ENCODE results near the gene GPC6.
"Not testable (repeated sequence)": the region's sequence is repeated elsewhere in the genome, so short reads cannot be mapped to it uniquely, and the experiment has no call there.

Gene GPC6

DNA sequence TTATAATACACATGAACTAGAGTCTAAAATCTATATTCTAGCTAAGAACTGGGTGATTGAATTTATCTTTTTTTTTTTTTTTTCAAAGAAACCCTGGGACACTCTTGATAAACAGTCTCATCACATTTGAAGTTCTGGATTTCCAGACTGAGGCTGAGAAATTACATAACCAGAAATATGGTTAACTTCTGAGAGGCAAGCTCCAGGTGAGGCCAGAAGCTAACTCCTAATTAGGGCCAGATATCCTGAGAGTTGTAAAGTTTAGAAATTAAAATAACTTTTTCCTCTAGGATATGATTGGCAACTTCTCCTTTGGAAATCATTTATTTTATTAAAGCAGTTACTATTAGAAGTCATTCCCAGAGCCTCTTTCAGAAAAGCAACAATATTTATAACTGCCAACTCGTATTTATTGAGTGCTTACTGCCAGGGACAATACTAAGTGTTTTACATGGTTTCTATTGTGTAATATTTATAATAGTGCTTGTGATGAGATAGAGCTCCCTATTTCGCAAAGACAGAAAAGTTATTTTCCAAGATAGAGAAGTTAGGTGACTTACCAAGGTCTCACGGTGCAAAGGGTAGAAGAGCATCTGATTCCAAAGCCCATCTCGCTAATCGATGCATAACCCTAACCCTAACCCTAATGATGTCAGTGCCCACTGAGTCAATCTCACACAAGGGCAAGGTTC lies 1065.2 kb downstream of the GPC6 start:
- DNase-seq = no peak

DNA sequence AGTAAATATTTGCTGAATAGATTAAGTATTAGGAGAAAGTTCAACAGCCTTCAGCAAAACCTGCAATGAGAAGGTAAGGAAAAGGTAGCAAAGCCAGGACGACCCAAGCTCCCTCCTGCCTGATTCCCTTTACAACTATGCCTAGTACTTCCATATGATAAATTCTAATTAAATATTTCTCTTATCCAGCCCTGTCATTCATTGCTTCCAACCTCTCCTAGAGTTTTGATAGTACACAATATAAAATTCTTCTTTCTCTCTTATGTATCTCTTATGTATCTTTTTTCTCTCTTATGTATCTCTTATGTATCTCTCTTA lies 1065.7 kb downstream of the GPC6 start:
- no peak for DNase-seq

DNA sequence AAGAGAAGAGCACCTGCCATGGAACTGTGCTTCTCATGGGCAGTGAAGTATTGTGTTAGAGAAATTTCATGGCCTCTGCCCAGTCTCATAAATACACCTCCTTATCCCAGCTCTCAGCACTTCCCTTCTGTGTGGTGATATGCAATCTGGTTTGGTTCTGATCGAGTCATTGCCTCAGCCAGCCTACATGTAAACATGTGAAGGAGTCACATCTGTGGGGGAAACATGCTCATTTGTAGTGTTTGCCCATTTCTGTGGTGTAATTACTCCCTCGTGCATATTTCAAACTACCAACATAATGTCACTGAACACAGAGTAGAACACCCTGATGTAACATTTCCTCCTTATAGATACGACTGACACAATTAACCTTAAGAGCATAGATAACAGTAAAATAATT lies 1069.9 kb downstream of the GPC6 start:
- no peak for DNase-seq

DNA sequence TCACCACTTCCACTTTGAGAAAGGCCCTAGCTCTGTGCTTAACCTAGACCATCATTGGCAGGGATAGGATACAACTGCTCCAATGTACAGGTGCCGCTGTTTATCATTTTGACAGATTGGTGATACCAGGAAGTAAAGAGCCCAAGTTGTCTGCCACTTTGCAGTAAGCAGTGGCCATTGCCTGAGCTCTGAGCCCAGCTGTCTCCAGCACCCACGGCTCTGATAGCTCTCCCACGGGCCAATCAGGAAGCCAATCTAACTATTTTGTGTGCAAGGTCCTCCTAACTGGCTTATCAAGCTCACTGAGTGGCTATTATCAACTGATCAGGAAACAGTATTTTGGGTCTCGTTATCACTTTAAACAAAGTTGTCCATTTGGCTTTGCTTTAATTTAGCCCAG lies 1071.7 kb downstream of the GPC6 start:
- no peak for DNase-seq

DNA sequence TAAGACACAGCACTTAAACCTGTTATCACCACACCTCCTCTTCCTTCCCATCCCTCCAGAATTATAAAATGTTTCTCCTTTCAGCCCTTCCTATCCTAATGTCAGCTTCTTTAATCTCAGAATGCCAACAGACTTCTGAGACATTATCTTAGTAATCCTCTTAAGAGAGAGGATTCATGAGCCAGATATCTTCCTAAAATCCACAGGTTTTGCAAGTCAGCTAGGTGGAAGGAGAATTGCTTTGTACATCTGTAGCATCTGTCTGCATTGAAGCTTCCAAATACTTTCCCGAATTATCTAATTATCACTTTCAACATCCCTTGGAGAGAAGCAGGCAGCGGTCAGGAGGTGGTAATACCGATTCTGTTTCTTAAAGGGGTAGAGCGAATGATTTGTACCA lies 1073.8 kb downstream of the GPC6 start:
- no peak for DNase-seq

DNA sequence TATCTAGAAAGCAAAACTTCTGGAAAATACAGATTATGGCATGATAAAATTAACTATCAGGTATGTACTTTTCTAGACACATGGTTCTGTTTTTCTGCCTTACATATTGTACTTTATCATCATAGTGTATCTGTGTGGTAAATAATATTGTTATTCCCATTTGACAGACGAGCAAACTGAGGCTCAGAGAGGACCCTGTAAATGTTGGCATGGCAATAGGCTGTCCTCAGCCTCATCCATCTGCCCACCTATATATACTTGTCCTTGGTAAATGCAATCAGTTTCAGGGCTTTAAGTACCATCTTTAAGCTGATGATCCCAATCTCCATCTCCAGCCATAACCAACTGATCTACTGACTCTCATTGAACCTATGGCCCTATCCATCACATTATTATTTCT lies 1074.9 kb downstream of the GPC6 start:
- no peak for DNase-seq

DNA sequence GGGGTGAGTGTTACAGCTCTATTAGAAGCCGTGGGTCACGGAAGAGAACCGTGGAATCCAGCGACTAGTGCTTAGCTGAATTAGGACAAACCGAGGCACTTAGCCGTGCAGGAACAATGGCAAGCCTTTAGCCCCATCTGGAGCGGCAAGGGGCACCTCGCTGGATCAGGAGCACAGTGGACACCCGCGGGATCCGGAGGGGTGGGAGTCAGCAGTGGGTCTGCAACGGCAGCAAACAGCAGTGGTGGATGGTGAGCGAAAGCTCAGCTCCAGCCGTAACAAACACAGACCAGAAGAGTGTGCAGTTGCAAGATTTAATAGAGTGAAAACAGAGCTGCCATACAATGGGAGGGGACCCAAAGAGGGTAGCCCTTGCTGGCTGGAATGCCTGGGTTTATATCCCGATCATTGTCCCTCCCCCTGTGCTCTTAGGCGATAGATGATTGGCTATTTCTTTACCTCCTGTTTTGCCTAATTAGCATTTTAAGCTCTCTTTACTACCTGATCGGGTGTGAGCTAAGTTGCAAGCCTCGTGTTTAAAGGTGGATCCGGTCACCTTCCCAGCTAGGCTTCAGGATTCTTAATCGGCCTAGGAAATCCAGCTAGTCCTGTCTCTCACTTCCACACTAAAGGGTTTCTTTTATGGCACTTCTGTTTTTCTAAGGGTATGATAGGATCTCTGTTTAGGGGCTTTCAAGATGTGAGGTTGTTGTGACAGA lies 1076.4 kb downstream of the GPC6 start:
- not testable (repeated sequence) for DNase-seq

DNA sequence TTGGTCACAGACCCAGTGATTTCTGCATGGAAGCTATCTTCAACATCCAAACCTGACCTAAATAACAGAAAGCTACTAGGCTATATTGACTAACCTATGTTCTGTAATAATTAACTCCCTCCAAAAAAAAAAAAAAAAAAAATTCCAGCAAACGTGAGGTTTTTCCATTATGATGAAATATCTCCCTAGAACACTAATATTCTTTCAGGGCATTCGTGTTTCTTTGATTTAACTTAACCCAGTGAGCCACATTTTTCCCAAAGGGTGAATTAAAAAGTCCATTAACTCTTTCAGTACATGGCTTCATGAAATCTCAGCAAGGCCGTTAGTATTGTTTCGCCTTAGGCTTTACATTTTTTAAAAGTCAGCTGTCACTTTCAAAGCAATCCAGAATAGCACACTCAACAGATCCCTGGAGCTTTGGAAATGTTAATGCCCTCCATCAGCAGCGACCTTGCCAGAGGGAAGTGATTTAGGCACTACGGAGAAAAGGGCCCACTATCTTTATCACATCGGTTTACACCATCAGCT lies 1077.1 kb downstream of the GPC6 start:
- no peak for DNase-seq

DNA sequence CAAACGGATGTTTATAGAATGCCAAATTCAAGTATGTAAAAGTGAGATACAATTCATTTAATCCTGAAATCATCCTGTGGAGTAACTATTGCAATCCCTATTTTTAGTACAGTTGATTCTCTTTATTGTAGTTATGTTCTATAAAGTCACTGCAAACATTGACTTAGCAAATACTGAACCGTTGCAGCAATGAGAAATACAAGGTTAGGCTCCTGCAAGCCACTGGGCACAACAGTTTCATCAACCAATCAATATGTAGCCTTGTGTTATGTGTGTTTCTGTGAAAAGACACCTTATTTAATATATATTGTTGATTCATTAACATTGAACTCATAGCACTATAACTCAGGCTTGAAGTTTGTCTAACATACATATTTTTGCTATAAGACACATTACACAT lies 1078.4 kb downstream of the GPC6 start:
- DNase-seq = no peak

DNA sequence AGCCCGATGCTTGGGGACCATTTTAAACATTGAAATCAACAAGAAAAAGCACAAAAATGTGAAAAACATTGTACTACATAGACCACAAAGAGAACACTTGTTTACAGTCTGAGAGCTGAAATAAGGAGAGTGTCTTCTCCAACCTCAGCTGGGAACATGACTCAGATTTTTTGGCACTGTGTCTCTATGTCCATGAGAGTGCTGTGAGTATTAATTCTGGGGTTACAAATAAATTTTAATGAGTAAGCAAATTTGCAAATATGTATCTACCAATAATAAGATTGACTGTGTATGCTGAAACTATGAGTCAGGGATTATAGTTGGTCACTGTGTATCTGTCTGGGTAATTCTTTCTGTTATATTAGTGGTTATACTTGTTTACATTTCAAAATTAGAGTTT lies 1078.9 kb downstream of the GPC6 start:
- no peak for DNase-seq

DNA sequence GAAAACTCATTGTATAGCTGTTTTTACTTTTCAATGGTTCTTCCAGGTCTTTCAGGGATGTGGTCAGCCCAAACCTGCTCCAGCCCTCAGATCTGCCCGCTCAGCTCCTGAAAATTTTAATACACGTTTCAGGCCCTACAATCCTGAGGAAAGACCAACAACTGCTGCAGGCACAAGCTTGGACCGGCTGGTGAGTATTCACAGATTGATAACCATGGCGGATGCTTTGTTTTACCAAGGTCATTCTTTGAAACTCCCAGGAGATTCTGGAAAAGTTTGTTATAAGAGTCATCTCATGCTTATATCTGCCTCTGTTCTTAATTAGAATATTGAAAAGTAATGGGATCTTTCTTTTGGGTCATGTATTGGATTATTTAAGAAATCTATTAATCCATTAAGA lies 1079.3 kb downstream of the GPC6 start:
- DNase-seq = no peak

DNA sequence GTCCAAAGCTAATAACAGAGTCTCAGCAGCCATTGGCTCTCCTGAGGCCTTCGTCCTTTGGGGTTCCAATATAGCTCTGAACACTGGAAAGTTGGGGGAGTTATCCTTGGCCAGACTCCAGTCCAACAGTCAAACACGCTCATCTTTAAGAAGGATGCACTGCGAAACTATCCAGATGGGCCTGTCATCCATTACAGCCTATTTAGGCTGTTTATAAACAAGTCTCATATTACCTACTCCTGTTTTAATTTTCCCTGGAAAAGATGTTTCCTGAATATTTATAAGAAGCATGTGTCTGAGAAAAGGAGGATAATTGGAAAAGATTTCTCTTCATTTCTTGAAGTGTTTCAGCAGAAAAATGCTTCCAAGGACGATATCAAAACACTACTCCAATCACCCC lies 1082.2 kb downstream of the GPC6 start:
- DNase-seq = no peak

DNA sequence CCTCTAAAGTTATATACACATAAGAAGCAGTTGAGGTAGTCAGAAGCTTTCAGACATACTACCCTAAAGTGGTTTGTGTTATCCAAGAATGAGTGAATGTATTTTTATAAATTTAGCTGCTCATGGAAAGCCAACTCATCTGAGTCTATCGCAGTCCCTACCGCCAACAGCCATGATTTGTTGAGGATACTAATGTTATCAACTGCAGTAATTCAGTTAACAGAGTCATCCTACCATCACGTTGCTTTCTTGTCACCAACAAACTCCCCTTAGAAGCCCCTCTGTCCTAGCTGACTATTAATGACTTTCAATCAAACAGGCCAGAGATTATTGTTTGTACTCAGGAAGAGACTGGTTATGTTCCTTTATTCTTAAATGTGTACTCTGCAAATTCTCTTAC lies 1083.0 kb downstream of the GPC6 start:
- no peak for DNase-seq

DNA sequence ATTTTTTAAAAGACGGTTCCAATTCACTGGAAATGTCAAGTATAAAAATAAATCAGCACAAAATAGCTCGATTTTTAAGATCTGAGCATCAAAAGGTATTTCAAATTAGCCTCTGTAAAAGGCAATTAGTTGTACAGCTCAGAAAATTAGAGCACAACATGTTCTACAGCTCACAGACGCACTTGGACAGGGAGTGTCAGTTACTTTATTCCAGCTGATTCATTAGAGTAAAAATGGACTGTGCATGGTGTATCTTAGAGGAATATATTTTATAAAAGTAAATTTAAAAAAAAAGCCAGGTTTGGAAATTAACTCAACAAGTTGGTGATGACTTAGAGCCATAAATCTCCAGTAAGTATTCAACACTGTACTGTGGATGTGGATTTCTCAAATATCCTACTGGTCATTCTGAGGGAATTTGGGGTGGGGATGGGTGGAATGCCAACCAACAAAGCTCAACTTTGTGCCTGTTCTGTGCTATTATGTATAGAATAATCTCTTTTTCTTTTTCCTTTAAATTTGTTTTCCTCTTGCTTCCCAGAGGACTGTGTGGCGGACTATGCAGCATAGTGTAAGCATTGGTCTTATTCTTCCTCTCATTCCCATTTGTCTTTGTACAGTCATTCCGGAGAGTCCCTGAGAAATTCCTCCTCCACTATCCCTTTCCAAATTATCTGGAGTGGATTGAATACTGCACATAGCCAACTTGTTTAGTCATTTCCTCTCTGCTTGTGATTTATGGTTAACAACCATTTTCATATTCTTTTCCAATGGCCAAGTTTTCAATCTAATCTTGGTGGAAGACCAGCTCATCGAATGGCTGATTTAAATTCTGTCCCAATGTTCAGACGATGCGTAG lies 1083.6 kb downstream of the GPC6 start:
- no peak for DNase-seq

DNA sequence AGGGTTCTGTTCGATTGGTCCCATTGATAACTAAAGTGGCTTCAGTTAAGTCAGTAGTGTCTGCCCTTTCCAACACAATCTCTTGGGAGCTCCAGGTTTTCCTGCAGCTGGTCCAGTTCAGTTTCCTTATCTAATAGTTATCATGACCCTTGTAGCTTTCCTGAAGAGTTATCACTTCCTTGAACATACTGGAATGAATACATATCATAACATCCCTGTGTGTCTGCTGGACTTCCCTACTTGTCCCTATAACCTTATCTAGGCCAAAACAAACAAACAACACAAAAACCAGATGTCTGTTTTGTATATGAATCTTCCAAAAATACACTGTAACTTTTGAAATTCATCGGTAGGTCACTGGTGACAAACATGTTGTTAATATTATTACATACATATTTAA lies 1085.3 kb downstream of the GPC6 start:
- no peak for DNase-seq

DNA sequence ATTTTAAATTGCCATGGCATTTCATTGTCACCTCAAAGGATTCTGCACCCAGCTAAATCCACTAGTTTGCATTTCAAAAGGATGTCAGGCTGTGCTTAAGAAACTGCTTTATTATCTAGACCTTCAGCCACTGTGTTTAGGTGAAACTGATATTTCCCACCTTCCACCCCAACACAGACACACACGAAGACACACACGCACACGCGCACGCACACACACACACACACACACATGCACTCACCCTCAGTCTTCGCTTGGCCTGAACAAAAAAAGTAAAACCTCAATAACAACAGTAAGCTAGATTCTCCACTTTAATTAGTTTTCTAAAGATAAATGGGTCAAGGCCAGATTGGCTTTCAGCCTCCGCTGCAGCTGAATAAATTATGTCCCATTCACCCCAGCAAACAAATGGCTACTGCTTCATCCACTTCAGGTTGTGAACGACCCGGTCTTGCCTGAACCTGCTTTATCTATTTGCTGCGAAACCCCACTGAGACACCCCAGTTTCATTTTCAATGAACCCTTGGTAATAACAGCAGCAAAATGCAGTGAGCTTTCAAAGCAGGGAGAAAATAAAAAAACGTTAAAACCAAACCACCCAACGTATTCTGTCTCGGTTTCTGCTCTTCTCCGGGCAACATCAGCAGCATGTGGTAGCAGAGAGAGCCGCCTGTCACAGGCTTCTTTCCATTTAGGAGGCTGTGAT lies 1086.1 kb downstream of the GPC6 start:
- no peak for DNase-seq

DNA sequence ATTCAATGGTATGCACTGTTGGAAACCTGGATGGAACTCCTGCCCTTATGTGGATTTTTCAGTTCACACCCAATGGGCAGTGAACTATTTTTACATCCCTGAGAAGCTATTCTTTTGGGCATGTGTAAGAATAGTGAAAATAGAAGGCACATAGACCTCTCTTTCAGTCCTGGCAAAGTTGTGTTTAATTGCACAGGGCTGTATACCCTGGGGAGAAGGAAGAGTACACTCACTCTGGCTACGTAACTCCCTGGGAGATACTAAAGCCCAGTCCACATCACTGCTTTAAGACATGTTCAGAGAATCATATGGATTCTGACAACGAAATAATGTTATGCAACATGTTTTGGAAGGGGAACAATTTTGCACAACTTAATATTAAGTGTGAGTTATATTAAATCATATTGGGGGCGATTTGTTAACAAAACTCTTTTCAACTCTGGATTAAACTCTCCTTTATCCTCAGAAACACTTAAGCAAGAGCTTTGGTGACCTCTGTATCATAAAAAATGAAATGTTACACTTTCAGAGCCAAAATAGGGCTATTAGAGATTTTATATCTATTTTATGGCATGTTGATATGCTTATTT lies 1086.8 kb downstream of the GPC6 start:
- DNase-seq = no peak

DNA sequence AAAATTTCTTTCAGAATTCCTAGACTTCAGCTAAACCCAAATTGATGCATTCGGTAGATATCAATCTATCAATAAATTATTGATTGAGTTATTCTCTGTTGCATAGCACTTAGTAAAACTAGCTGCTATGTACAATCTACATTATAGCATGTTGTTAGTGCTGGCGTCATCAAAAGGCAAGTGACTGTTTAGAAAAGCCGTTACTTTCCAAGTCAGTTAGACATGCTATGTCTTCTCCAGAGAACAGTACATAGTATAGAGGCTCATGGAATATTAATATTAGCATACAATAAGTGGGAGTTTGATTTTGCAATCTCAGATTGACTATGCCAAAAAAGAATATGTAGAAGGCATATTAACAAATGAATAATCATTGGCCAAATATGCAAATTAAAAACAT lies 1087.3 kb downstream of the GPC6 start:
- DNase-seq = no peak

DNA sequence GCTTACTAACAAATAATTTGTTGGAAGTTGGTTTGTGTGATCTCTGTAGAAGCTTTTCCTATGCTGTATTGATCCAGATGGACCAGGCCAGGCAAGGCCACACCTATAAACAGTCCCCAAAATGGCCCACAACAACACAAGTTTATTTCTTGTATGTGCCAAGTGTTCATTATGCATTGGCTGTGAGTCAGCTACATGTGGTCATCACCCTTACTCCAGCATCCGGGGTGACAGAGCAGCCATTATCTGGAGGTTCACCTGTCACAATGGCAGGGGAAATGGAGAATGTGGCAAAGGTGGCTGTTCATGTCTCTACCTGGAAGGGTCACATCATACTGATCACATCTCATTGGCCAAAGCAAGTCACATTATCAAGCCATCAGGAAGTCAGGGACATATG lies 1088.6 kb downstream of the GPC6 start:
- DNase-seq = no peak

DNA sequence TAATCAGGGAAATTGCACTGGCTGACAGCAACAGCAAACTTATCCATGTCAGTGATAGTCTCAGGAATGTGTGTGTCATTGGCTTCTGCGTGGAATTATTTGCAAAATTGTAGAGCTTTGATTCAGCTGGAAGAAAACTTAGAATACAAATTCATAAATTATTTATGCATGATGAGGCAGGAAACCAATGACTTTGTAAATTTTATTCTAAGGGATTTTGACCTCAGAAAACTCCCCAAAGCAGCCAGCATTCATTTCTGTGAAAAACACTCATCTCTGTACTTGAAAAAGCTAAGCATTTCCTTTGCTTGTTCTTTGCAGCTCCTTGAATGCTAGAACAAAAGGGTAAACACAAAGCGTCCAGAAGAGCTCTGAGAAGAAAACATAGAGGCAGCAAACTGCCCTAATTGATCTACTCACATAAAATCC lies 1090.5 kb downstream of the GPC6 start:
- DNase-seq = no peak

DNA sequence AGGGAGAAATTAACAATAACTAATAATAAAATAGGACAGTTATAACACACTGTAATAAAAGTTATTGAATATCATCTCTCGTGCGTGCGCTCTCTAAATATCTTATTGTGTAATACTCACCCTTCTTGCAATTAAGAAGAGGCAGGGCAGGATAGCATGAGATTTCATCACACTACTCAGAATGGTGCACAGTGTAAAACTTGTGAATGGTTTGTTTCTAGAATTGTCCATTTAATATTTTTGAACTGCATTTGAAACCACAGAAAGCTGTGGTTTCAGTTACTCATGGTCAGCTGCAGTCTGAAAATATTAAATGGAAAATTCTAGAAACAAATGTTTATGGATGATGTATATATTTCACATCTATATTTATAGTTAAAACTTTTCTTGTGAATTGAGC lies 1091.8 kb downstream of the GPC6 start:
- no peak for DNase-seq

DNA sequence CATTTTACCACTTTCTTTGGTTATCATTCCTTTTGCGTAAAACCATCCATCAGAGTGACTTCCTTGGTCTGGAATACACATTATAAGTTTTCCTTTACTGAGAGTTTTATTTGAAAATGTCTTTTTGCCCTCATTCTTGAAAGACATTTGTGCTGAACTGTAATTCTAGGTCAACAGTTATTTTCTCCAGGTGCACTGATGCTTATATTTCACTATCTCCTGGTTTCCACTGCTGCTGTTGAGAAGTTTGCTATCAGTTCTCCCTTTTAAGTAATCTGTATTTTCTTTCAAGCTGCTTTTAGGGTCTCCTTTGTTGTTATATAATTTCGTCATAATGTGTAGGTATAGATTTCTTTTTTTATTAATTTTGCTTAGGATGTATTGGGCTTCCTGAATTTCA lies 1092.9 kb downstream of the GPC6 start:
- DNase-seq = no peak
